PFSK-1 (cell line): ENCODE results near the gene ZGPAT.

Source experiments
- POLR2AphosphoS5 ChIP-seq: IDR thresholded peaks from 2 replicates; pipeline ENCODE4 v1.6.1; 2012; ENCODE audit warnings: low read depth, mild to moderate bottlenecking, control low read depth, low read length, moderate library complexity
- TAF1 ChIP-seq: IDR thresholded peaks from 2 replicates; pipeline ENCODE4 v1.6.1; 2012; ENCODE audit warnings: low read length, control low read depth, borderline replicate concordance; ENCODE audit not compliant: insufficient read depth

GRCh38 chr20:63679799-63680305 is 28.0 kb upstream of the ZGPAT start:
- TF ChIP-seq POLR2AphosphoS5 (no peak), TAF1 (no peak)
